IPS-18c (cell line): ENCODE results near the gene TMEM131.
"Not testable (repeated sequence)": the region's sequence is repeated elsewhere in the genome, so short reads cannot be mapped to it uniquely, and the experiment has no call there.

ENCODE experiments used
- H3K4me3 ChIP-seq: 2 replicates; pipeline ENCODE4 v1.7.0; 2013; ENCODE audit warnings: low read depth, mild to moderate bottlenecking, low read length, moderate library complexity; ENCODE audit not compliant: insufficient read depth
- H3K9me3 ChIP-seq: one replicate; pipeline ENCODE4 v1.6.1; 2013; ENCODE audit warnings: mild to moderate bottlenecking, low read length, moderate library complexity; ENCODE audit not compliant: control insufficient read depth, insufficient read depth

Gene TMEM131

DNA sequence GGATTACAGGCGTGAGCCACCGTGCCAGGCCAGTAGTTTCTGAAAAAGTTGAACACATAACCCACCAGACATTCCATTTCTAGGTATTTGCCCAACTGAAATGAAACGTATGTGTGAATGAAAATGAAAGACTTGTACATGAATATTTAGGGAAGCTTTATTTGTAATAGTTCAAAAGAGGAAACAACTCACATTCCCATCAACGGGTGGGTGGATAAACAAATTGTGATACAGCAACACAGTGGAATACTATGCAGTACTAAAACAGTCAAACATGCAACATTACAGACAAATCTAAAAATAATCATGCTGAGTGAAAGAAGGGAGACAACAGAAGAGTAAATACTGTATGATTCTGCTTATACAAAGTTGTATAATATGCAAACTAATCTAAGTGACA, 46.8 kb downstream of the TMEM131 start:
- no peak overlapping the region for H3K4me3 ChIP-seq
- no peaks in the 10 kb centered on the region for H3K9me3 ChIP-seq

DNA sequence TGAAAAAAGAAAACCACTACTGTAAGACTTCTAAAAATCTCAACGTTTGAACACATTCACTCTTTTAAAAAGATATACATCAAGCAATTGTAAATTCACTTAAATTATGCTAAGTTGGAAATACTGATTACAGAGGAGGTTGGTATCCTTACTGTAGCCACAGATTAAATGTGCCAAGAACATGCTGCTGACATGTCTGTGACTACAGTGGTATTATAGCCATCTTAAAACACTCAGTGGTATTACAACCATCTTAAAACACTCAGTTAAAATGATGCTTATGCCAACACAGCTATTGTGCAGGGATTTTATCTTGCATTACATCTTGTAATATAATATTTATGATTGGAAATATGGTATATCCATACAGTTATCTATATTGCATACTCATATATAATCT, 50.0 kb downstream of the TMEM131 start:
- Histone ChIP-seq H3K9me3 (no peaks in the 10 kb centered on the region), H3K4me3 (no peak overlapping the region)

DNA sequence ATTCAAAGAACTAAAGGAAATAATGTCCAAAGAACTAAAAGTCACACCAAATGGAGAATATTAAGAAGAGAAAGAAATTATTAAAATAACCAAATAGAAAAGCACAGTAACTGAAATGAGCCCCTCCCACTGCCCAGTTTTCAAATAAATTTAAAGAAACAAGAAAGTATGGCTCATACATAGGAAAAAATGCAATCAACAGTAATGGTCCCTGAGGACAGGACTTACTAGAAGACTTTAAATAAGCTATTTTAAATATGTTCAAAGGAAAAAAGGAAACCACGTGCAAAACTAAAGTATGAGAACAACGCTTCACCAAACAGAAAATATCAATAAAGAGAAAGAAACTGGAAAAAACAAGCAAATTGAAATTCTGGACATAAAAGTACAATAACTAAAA, 58.9 kb downstream of the TMEM131 start:
- no peaks in the 10 kb centered on the region for H3K9me3 ChIP-seq
- no peak overlapping the region for H3K4me3 ChIP-seq

DNA sequence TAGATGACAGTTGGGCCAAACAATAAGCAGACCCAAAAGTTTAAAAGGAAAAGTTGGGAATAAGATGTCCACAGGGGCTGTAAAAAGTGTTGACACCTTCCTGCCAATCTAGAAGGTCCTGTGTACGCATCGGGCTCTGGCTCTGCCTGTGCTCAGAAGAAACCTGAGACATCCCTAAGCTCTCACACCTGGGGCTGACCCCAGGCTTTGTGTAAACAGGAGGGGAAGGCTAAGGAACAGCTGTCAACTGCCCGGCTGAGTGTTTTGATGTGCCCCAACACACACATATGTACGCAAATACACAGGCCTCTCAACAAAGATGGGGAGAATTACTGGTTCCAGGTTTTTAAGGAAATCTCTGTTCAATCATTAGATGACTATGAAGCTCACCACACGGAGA, 59.5 kb downstream of the TMEM131 start:
- Histone ChIP-seq H3K4me3 (no peak overlapping the region), H3K9me3 (no peaks in the 10 kb centered on the region)

DNA sequence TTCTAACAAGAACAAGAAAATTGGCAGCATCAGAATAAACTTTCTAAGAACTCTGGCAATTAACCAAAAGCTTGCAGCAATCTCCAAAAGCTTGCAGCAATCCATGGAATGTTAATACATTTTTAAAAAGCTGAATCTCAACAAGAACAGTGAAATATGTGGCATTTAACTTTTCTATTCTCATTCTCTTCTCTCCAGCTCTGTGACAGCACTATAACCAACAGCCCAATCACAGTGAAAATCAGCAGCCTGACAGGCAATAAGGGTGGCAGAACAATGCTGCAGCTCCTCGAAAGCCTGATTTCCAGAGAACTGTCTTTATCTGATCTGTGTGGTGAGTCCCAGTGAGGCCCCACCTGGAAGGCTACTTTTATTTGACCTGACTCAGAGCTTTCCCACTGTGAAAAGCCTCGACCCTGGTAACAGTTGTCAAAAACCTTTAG, 60.0 kb downstream of the TMEM131 start:
- no peak overlapping the region for H3K4me3 ChIP-seq
- no peaks in the 10 kb centered on the region for H3K9me3 ChIP-seq

DNA sequence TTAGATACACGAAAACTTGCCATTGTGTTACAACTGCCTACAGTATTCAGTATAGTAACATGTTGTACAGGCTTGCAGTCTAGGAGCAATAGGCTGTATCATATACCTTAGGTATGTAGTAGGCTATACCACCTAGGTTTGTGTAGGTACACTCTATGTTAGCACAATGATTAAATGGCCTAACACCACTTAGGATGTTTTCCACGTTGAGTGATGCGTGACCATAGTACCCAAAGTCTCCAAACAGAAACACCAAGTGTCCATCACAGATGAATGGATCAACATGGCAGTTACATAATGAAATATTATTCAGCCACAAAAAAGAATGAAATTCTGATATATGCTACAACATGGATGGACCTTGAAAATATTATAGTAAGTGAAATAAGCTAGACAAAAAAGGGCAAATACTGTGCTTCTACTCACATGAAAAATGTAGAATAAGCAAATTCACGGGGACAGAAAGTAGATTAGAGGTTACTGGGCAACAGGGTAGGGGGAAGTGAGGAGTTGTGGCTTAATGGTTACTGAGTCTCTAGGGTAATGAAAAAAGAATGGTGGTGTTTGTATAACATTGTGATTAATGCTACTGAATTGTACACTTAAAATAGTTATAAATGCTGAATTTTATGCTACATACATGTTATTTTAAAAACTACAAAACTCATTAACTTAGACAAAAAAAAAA, 62.6 kb downstream of the TMEM131 start:
- no peaks in the 10 kb centered on the region for H3K9me3 ChIP-seq
- no peak overlapping the region for H3K4me3 ChIP-seq

DNA sequence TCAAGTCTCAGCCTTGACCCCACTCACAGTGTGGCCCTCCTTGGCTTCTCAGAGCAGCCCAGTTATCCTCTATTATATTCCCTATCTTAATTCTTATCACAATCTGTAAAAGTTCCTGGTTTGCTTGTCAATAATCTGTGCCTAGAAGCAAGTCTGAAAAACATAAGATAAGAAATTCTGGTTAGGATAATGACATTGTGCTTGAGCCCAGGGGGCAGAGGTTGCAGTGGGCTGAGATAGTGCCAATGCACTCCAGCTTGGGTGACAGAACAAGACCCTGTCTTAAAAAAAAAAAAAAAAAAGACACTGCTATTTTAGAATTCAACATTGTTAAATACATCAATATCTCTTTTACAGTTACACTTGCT, 63.9 kb downstream of the TMEM131 start:
- Histone ChIP-seq H3K4me3 (no peak overlapping the region), H3K9me3 (no peaks in the 10 kb centered on the region)

DNA sequence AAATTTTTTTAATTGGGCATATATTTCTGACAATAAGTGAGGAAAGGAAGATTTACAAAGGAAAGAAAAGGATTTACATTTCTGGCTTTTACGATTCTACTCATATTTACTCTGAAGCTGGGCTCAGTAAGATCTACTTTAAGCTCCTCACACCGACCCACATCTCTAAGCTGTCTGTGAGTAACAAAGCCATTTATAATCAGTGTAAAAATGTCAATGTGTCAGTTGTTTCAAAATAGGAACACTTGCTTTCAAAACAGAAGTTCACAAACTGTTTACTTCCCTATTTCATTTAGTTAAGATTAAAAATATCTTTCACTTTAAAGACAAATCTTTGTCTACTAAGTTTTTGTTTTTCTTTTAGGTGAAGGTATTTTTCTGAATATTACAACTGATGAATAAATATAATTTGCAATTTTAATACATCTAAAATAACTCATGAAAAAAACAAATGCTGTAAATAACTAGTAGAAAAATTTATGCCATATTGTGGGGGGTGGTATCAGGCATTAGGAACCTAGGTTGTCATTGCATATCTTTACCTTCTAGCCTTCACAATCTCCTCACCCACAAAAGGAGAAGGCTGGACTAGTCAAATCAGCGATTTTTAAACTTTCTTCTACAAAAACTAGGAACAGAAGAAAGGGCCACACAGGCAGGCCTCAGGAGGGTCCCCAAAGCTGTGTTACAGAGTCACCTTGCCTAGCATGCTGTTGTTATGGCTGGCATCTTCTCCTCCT, 64.5 kb downstream of the TMEM131 start:
- H3K4me3 ChIP-seq: no peak overlapping the region
- no peaks in the 10 kb centered on the region for H3K9me3 ChIP-seq

DNA sequence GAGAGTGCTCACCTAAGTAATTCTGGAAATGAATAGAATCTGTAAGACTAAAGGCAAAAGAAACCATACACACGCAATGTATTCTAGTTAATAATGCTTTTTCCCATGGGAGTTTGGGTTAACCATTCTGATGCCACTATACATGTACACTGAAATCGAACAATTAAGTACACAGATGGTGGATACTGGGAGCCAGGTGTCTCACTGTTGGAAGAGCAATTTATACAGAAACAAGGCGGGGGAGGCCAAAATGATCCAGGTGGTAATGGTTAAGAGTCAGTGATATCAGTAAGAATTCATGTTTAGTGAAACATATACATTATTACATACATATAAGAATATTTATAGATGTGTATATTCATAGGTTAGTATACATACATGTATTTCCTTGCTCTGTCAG, 67.2 kb downstream of the TMEM131 start:
- Histone ChIP-seq H3K9me3 (no peaks in the 10 kb centered on the region), H3K4me3 (no peak overlapping the region)

DNA sequence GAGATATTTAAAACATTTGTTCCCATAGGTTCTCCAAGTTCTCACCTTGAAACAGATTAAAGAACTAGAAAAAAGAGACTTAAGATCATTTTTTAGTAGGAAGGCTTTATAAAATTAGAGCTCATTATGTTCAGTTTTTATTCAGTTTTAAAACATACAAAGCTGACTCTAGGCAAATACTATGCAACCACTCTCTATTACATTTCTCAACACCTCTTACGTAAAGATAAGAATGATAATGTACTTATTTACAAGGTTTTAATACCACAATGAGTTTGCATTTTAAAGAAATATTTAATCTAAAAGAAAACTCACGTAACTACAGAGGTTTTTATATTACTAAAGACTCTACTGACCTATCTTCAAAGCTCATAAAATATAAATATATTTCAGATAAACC, 68.8 kb downstream of the TMEM131 start:
- Histone ChIP-seq H3K9me3 (no peaks in the 10 kb centered on the region), H3K4me3 (no peak overlapping the region)

DNA sequence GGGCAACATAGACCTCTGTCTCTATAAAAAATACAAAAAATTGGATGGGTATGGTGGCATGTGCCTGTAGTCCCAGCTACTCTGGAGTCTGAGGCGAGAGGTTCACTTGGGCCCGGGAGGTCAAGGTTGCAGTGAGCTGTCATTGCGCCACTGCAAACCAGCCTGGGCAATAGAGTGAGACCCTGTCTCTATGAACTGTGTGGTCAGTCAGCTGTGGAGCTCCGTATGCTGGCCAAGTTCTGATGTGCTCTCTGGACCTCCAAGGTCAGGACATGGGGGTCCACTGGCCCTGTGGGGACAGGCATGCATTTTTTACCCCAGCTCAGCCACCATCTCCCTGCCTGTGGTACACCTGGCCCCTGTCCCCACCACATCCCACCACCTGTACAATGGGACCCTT, 71.6 kb downstream of the TMEM131 start:
- Histone ChIP-seq H3K4me3 (no peak overlapping the region), H3K9me3 (no peaks in the 10 kb centered on the region)

DNA sequence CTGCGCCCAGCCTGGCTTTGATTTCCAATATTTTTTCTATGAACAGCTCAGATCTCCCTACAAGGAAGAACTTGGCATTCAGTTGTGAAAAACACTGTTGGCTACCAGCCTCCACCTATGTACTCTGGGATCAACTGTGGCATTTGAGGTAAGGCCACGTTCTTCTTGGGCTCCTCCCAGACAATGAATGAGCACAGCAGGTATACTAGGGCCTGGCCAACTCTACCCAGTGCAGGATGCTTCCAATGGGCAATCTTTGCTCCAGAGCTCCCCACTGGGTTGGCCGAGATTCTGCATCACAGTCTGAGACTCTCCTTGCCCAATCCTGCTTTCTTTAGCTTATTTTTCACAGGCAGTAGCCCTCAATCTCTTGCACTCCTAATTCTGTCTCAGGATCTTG, 75.9 kb downstream of the TMEM131 start:
- no peak overlapping the region for H3K4me3 ChIP-seq

DNA sequence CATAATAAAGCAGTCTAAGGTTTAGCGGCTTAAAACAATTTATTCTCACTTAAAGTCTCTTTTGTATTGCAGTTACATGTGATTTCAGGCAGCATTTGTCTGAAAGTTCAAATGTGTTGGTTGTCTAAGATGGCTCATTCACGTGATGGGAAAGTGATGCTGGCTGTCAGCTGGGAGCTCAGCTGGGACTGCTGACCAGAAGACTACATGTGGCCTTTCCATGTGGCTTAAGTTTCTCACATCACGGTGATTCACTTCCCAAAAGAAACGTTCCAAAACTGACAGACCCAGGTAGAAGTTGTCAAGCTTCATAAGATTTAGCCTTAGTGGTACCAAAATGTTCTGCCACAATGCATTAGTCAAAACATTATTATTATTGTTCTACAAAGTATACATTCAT, 76.9 kb downstream of the TMEM131 start:
- H3K9me3 ChIP-seq: no peaks in the 10 kb centered on the region
- H3K4me3 ChIP-seq: no peak overlapping the region

More for the DNA sequence above, 75.9 kb downstream of the TMEM131 start:
- H3K9me3 ChIP-seq: no peaks in the 10 kb centered on the region

DNA sequence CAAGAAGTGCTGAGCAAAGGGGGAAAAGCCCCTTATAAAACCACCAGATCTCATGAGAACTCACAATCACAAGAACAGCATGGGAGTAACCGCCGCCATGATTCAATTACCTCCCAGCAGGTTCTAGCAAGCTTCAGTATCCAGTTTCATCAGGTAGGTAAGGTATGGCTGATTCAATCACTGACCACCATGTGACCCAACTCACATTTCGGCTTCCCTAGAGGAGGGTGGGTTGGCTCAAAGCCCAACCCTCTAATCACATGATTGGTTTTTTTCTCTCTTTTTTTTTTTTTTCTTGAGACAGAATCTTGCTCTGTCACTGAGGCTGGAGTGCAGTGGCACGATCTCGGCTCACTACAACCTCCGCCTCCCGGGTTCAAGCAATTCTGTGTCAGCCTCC, 78.1 kb downstream of the TMEM131 start:
- not testable (repeated sequence) for H3K4me3 ChIP-seq, H3K9me3 ChIP-seq

DNA sequence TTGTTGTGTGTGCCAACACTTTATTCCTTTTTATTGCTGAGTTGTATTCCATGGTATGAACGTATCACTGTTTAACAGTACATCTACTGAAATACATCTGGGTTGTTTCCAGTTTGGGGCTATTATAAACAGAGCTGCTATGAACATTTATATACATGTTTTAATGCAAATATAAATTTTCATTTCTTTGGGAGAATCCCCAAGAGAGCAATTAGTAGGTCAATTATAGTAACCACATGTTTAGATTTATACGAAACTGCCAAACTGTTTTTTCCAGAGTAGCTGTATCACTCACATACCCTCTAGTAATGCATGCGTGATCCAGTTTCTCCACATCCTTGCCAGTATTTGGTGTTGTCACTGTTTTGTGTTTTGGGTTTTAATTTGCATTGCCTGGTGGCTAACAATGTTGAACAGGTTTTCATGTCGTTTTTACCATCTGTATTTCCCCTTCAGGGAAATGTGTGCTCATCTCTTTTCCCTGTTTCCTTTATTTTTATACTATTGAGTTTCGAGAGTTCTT, 81.0 kb downstream of the TMEM131 start:
- H3K4me3 ChIP-seq: no peak overlapping the region
- H3K9me3 ChIP-seq: no peaks in the 10 kb centered on the region

DNA sequence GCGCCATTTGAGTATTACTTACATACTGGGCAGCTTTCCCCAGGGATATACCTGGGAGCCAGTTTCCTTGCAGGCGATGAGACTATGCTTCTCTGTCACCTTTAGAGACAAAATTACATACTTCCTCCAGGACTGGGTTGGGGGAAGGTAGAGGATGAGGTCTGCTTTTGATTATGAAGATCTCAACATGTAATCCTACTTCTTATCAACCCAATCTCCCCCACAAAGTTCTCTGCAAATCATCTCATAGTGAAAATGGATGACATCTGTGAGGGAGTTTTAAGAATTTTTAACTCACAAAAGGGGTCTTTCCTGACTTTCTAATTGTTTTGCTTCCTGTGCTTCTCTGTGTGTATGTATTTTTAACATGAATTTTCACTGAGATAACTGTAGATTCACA, 81.9 kb downstream of the TMEM131 start:
- no peaks in the 10 kb centered on the region for H3K9me3 ChIP-seq

DNA sequence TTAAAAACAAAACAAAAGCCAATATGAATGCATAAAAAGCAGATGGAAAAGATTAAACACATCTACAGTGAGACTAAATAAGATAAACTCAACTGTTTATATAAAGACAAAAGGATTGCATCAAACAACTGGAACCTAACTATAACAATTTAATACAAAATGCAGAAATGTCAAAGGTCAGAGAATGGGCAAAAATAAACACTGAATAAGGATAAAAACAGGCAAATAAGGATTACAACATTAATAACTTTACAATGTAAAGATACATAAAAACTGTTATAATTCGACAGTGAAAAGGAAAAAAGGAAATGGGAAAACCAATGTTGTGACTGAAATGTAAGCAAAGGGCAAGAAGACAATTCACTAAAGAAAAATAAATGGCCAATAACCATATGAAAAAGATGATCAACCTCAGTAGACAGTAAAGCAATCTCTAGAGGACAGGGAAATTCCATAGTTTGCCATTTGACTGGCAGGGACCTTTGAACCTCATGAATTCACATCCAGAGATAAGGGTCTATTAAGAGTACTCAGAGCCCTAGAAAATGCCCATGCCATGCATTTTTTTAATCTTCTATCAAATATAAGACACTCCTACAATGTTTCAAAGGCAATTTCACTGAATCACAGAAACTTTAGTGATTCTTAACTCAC, 83.7 kb downstream of the TMEM131 start:
- no peak overlapping the region for H3K4me3 ChIP-seq
- no peaks in the 10 kb centered on the region for H3K9me3 ChIP-seq

More for the DNA sequence above, 81.9 kb downstream of the TMEM131 start:
- no peak overlapping the region for H3K4me3 ChIP-seq
